OCI-LY3 (cell line): ENCODE measurements around the gene ATP13A2.

ENCODE experiments used
- EZH2phosphoT487 ChIP-seq: fragments of 200-600 bp; shearing (Covaris generic); IDR thresholded peaks from 2 replicates; pipeline ENCODE4 v1.6.1; 2018; ENCODE audit warnings: antibody characterized with exemption, mixed run types, low read depth
- TF ChIP-seq, protein P1 (sequence below): fragments of 200-600, 300-600 bp; sonication (generic); IDR thresholded peaks from 2 replicates; pipeline ENCODE4 v1.5.1; 2014; ENCODE audit warnings: antibody characterized with exemption, low read length, low read depth

DNA sequence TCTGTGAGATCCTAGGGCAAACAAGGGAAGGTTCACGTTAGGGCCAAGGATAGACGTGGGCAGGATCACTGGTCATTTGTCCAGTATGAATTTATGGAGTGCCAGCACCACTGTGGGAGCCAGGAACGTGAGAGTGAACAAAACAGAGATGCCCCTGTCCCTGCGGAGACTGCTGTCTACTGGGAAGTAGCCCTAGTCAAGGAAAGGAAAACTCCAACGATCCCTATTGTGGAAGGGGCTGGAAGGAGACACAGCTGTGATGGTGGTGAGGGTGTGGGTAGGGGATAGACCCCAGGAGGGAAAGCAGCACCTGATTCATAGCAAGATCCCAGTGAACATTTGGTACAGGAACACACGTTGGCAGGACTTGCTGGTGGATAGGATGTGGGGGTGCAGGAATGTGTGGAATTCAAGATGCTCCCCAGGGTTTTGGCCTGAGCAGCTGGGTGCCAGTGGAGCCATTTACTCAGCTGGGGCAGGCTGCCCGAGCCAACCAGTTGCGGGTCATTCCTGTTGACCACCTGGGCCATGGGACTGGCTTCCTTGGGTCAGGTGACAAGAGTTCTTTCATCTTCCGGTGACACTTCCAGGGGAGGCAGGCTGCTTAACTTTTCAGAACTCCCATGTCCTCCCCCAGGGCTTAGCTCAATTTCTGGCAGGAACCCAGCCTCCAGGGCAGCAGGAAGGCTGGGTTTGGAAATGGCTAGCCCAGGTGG lies 1.2 kb upstream of the ATP13A2 start:
- TF ChIP-seq, protein P1, sequence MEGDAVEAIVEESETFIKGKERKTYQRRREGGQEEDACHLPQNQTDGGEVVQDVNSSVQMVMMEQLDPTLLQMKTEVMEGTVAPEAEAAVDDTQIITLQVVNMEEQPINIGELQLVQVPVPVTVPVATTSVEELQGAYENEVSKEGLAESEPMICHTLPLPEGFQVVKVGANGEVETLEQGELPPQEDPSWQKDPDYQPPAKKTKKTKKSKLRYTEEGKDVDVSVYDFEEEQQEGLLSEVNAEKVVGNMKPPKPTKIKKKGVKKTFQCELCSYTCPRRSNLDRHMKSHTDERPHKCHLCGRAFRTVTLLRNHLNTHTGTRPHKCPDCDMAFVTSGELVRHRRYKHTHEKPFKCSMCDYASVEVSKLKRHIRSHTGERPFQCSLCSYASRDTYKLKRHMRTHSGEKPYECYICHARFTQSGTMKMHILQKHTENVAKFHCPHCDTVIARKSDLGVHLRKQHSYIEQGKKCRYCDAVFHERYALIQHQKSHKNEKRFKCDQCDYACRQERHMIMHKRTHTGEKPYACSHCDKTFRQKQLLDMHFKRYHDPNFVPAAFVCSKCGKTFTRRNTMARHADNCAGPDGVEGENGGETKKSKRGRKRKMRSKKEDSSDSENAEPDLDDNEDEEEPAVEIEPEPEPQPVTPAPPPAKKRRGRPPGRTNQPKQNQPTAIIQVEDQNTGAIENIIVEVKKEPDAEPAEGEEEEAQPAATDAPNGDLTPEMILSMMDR, result no peak
- TF ChIP-seq EZH2phosphoT487, result no peak
